Erythroblast (primary cell): Measurements from ENCODE around the gene LRP1B.

Experiments
- GATA1 ChIP-seq: IDR thresholded peaks from 2 replicates; pipeline ENCODE4 v1.6.1; 2011; ENCODE audit warnings: low read depth, mild to moderate bottlenecking, control low read depth, low read length, moderate library complexity
- POLR2A ChIP-seq: IDR thresholded peaks from 2 replicates; pipeline ENCODE4 v1.6.1; 2011; ENCODE audit warnings: mild to moderate bottlenecking, low read length

DNA sequence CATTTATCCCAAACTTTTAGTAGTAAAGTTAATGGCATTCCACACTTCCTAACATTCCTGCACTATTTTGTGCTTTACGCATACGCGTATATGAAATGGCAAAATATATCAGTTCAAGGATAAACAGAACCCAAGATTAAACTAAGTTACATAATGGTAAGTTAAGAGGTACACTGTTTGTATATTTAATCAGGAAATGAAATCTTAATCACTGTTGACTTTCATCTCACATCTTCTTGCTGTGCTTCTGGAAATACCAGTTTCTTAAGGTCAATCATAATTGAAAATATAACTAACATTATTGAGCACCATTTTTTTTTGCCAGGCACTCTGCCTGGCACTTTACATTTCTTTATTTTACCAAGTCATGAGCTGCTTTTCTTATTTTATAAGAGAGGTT lies 565.2 kb downstream of the LRP1B start:
- no peak for TF ChIP-seq POLR2A
- TF ChIP-seq GATA1, result no peak
